NOMO-1 treated with DMSO at 0.1 percent for 48 hours (cell line): ENCODE results near the gene DOK3.

Experiments
- DNase-seq: peaks from one replicate; lab custom pipeline; 2025; ENCODE audit not compliant: unreplicated experiment; lab: John Stamatoyannopoulos, UW

DOK3 gene

GRCh38 chr5:177452688-177453638 lies 56.7 kb downstream of the DOK3 start:
- DNase-seq, result no peak
